ENCODE measurements around the gene SSBP3. TPM values are rescaled to one million over a fixed set of nuclear protein-coding genes. Genes with fewer than 3 reads are reported as not detected.
A peak's percentile ranks its signal among the peaks of the same experiment; 100 is the strongest.

SSBP3 gene
- total and polyA plus RNA-seq, 2 of the 13 experiments (the other 11 are each of a cell fraction or from before 2014, with no cell fraction given), result 8.5 to 17.6 TPM

GRCh38 chr1:54439550-54440223, 33.5 kb upstream of the SSBP3 start:
- Histone ChIP-seq H3K4me3 (replicated peaks in 1 of 3; ENCODE audit: insufficient read depth in 1 of 3, low read depth in 2 of 3, low read length in 3 of 3) (no peak overlapping the region), H3K36me3 (replicated peaks in 1 of 2; ENCODE audit: control insufficient read depth in 1 of 2, insufficient read depth in 2 of 2, low read length in 2 of 2) (no peaks in the 10 kb centered on the region), H2AFZ (ENCODE audit: low read length) (no peak overlapping the region), H4K20me1 (ENCODE audit: insufficient read depth, low read length) (no peaks in the 10 kb centered on the region), H3K27me3 (ENCODE audit: control insufficient read depth in 1 of 2, insufficient read depth in 2 of 2, low read length in 2 of 2) (peaks cover 0 to 2% of the 10 kb centered on the region in 2 experiments; a peak in 1 of 5 replicates), H3K9me3 (ENCODE audit: low read length) (no peaks in the 10 kb centered on the region), H3K4me1 (ENCODE audit: insufficient read depth, low read length) (no peaks in the 10 kb centered on the region), H3K4me2 (ENCODE audit: low read depth, low read length) (no peak overlapping the region), H3K9ac (ENCODE audit: insufficient read depth, low read depth, low read length) (no peak overlapping the region), H3K79me2 (ENCODE audit: insufficient read depth, low read length) (no peaks in the 10 kb centered on the region), H3K27ac (ENCODE audit: extremely low read length, insufficient read depth, low read length) (no peak overlapping the region)
- BruUV-seq (replicated peaks), result no TSS peak
- 46% methylated on average over 4 of the region's 7 CpGs for WGBS (ENCODE audit: low lambda C conversion rate)
- ATAC-seq, result no peak
- CTCF ChIA-PET (ENCODE audit: low intra/inter-chr PET ratio, low total read pairs), result no interaction called here
- DNase-seq (ENCODE audit: low spot score), result no peak
- no peak for FAIRE-seq
- in situ Hi-C loops (cut with HindIII; ENCODE audit: extremely low pct_ligation_motif_present, low pct_unique_long_range_greater_than_20kb), result no loop called here
- POLR2A ChIA-PET, result interaction anchor here (0.7 kb wide), 1 partner anchor 145 kb away, joined by 3 read pairs; no protein-coding TSS in a partner anchor
- intact Hi-C loops (cut with micrococcal nuclease; ENCODE audit: unreplicated experiment), result no loop called here
- TF ChIP-seq RAD51 (IDR thresholded peaks at IDR 0.05; ENCODE audit: borderline replicate concordance), result peak; percentile 91
- TF ChIP-seq, protein P1, sequence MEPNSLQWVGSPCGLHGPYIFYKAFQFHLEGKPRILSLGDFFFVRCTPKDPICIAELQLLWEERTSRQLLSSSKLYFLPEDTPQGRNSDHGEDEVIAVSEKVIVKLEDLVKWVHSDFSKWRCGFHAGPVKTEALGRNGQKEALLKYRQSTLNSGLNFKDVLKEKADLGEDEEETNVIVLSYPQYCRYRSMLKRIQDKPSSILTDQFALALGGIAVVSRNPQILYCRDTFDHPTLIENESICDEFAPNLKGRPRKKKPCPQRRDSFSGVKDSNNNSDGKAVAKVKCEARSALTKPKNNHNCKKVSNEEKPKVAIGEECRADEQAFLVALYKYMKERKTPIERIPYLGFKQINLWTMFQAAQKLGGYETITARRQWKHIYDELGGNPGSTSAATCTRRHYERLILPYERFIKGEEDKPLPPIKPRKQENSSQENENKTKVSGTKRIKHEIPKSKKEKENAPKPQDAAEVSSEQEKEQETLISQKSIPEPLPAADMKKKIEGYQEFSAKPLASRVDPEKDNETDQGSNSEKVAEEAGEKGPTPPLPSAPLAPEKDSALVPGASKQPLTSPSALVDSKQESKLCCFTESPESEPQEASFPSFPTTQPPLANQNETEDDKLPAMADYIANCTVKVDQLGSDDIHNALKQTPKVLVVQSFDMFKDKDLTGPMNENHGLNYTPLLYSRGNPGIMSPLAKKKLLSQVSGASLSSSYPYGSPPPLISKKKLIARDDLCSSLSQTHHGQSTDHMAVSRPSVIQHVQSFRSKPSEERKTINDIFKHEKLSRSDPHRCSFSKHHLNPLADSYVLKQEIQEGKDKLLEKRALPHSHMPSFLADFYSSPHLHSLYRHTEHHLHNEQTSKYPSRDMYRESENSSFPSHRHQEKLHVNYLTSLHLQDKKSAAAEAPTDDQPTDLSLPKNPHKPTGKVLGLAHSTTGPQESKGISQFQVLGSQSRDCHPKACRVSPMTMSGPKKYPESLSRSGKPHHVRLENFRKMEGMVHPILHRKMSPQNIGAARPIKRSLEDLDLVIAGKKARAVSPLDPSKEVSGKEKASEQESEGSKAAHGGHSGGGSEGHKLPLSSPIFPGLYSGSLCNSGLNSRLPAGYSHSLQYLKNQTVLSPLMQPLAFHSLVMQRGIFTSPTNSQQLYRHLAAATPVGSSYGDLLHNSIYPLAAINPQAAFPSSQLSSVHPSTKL (CRISPR knock-in tag; IDR thresholded peaks at IDR 0.05), result no peak
- TF ChIP-seq, protein P2, sequence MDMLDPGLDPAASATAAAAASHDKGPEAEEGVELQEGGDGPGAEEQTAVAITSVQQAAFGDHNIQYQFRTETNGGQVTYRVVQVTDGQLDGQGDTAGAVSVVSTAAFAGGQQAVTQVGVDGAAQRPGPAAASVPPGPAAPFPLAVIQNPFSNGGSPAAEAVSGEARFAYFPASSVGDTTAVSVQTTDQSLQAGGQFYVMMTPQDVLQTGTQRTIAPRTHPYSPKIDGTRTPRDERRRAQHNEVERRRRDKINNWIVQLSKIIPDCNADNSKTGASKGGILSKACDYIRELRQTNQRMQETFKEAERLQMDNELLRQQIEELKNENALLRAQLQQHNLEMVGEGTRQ (IDR thresholded peaks at IDR 0.05; ENCODE audit: low read depth, low read length), result peak; percentile 85
- TF ChIP-seq, protein P2 (CRISPR knock-in tag; IDR thresholded peaks at IDR 0.05; ENCODE audit: borderline replicate concordance), result no peak; the same call in 1 of the 2 replicates
- TF ChIP-seq TOE1 (CRISPR knock-in tag; IDR thresholded peaks at IDR 0.05), result no peak
- no peak for TF ChIP-seq ADNP (CRISPR knock-in tag; IDR thresholded peaks at IDR 0.05)
